ENCODE data around the gene SORBS2.

Gene SORBS2

DNA sequence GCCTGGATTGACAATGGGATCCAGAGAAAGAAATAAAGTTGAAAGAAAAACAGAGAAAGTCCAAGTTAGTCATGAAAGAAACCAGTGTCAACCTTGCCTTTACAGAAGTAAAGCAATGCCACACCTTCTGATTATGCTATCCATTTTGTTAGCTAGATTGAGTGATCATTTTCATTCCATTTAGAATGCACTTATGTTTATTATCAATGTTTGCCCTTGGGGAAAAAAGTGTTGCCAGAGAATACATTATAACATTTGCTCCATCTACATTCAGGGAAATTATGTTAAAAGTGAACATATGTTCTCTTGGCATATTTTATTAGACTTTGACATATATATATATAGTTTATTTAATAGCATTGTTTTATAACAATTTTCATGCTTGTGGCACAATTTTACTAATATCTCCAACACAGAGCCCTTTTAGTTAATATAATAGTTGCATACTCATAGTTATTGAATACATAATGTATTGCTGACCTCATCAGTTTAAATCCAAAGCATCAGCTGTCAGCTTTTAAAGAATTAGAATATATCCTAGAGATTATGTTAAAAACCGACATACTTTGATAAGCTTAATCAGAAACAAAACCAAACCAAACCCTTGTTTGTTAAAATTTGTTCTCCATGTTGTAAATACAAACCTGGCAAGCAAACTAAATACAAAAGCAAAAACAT, 134.2 kb downstream of the SORBS2 start:
- DNase-seq (ENCODE audit: low read depth) = no peak

DNA sequence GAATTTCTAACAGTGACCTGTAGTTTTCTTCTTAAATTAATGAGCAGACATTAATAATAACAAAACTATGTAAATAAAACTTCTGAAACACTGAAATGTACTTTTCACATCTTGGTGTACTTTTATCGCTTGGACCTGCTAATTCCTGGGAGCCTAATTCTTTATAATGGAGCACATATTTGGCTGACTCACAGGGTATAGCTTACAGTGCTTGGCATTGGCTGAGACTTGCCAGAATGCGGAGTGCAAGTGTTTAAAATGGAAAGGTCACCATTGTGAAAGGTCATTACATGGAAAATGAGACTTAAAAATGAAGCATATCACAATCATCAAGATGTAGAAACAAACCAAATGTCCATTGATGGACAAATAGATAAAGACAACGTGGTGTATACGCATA, 139.4 kb downstream of the SORBS2 start:
- DNase-seq (ENCODE audit: low read depth) = no peak

DNA sequence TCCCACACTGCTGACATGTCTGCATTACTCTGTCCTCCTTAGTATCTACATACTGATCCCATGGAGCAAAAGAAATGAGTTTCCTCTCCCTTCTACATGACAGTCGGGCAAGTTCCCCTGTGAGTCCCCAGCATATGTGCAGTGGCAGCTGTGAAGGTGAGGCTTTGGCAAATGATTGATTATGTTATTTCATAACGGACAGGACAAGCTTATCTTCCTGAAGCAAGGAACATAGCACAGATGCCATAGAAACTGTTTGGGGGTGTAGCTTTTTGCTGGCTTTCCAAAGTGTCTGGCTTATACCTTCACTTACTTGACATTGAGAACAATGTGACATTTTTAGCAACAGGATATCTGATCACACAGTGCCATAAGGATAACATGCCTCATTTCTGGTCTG, 139.8 kb downstream of the SORBS2 start:
- DNase-seq (ENCODE audit: low read depth) = no peak

DNA sequence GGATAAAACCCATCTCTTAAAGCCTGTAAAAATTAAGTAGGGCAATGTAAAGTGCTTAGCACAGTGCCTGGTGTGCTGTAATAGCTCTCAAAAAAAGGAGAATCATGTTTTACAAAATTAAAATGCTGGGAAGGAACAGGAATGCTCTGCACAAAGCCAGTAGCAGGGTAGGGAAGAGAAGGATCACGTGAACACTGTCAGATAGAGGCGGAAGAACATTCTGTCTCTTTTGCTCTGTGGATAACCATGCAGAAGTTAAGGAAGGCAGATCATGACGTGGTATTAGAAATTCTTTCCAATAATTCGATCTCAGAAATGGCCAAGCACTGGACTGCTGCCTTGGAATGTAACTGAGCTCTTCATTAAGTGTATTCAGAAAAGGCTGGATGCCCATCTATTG, 140.5 kb downstream of the SORBS2 start:
- no peak for DNase-seq (ENCODE audit: low read depth)

DNA sequence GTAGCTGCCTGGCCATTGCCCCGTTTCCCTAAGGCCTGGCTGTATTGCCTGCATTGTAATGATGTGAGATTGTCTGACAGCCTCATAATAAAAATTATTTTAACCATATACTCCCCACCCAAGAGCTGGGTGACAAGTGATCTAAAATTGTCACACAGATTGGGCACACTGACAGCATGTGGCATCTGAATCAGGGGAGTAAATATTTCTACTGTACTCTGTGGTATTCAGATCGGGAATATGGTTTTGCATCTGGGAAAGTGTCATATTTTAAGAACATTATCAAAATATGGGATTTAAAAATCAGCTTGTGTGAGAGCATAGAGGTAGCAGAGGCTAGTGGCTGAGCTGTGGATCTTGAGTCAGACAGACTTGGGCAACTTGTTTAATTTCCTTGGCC, 140.9 kb downstream of the SORBS2 start:
- DNase-seq (ENCODE audit: low read depth) = no peak

DNA sequence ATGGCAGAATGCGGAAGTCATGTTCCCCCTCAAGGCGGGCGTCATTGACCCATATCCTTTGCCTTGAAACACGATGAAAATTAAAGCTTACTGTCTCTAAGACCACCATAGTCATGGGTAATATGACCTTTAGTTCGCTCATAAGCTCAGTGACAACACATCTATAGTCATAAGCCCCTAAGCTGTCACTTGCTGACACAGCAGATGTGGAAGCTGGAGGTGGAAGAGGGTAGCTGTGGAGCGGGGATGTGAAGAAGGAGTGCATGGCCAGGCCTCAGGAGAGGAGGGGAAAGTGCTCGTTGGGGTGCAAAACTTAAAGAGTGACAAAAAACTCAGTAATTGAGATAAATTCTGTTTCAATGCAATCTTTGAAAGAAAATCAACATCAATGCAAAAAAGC, 142.7 kb downstream of the SORBS2 start:
- no peak for DNase-seq (ENCODE audit: low read depth)

DNA sequence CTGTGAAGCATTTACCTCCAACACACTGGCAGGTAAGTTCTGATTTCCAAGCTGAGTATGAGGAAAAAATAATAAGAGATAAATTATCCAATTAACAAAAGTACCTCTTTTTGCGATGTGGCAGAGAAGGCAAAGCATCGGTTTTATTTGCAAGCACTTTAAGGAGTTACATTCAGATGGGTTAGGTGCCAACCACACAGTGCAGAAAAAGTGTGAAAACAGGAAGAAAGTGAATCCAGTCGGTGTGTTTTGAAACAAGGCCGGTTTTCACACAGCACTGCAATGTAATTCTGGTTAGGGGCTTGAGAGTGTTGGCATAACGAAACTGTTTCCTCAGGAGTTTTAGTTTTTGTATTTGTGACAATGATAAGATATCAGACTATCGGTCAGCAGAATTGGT, 145.8 kb downstream of the SORBS2 start:
- no peak for DNase-seq (ENCODE audit: low read depth)

DNA sequence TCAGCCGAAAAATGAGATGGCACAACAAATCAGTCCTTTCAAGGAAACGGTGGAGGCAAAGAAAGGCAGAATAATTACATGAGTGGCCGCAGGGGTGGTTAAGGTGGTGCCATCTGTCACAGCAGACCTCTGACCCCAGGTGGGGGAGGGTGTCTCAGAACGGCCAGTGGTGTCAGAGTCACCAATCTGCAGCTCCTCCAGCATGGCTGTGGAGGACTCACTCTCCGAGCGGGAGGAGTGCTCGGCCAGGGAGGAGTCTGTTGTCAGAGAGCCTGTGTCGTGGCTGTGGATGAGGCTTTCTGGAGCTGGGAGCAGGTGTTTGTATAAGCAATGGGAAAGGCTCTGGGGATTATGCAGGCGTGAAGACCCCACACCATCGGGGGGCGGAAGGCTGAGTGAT, 146.3 kb downstream of the SORBS2 start:
- no peak for DNase-seq (ENCODE audit: low read depth)

DNA sequence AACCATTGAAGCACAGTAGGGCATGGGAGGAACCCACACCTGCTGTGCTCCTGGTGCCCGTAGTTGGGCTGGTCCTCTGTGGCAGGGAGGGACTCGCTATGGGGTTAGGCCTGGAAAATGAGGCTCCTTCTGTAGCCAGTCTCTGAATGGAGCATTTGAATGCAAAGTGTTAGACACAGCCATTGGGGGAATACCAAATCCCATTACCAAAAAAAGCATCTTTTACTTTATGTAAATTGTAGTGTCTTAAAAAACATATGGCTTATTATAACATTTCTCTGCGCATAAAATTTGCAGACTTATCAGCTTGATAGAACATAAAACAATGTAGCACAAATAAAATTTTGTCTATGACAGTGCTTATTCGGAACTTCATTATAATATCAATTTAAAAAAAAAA, 147.5 kb downstream of the SORBS2 start:
- DNase-seq (ENCODE audit: low read depth) = no peak

DNA sequence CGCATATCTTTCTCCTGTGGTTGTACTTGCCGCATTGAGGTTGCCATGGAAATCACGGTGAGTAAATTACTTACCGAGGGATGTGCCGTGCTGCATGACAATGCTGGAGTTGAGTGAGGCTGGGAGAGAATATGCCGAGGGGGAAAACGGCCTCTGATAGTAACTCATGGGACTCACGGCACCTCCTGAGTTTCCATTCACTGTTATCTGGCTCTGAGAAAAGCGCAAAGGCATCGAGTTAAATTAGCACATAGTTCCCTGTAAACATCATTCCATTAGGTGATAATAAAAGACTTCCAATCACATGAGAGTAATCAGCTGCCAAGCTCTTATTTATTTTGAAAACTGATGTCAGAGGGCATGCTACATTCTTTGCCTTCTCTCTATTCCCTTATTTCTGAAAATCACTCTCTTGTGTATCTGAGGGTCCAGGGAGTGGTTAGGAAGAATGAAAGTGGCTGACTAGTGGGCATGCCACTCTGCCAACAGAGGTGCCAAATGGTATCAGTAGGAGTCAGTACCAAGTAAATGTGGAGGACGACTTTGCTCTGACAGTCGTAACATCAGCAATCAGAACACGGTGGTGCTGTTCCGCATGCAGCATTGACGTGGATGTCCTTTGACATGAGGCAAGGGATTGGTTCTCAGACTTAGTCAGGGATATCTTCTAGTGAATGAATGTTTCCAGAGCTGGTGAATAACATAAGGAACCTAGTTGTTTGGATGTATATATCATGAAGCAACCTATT, 149.8 kb downstream of the SORBS2 start:
- DNase-seq (ENCODE audit: low read depth) = no peak

DNA sequence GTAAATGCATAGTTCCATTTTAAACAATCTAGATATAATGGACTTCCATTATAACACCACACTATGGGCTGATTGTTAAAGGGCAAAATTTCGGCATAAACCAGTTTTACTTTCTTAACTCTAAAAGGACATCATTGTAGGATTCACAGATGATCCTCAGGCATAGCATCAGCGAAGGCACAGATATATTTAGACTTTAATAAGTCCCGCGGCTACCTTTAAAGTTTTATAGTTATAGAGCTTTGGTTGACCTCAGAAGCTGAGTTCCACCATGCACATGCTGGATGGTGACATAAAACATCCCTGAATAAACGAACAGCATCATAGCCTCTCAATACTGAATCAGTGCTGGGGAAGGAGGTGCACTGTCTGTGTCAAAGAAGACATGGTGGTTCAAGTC, 151.7 kb downstream of the SORBS2 start:
- no peak for DNase-seq (ENCODE audit: low read depth)

DNA sequence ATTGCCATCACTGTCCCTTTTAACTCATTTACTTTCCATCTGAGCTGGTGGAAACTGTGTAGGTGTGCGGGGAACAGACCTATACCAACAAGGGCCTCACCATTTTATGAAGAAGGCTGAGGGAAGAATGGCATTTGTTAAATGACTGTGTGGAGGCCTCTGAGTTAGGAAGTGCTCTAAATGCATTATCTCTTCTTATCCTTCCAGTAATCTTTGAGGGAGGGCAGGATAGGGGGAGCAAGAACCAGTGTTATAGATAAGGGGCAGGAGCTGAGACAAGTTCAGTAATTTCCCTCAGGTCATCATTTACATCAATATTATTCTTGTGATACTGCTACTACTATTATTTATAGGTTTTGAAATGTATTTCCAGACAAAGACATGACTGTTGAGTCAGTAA, 154.3 kb downstream of the SORBS2 start:
- no peak for DNase-seq (ENCODE audit: low read depth)

DNA sequence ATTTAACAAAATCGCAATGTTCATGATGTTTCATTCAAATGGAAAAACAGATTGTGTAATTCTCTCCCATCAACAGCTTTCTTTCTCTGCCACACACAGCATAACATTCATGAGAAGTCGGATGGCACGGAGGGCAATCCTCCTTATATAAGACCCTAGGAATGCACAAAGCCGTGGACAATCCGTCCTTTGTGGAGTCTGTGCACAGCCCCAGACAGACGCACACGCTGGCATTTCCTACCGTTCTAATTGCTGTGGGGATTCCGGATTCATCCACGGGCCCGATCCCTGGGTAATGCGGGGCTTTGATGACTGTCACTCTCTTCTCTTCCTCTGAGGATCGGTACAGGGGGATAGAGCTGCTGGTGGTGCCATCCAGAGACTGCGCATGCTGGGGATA, 154.8 kb downstream of the SORBS2 start:
- DNase-seq (ENCODE audit: low read depth) = no peak

DNA sequence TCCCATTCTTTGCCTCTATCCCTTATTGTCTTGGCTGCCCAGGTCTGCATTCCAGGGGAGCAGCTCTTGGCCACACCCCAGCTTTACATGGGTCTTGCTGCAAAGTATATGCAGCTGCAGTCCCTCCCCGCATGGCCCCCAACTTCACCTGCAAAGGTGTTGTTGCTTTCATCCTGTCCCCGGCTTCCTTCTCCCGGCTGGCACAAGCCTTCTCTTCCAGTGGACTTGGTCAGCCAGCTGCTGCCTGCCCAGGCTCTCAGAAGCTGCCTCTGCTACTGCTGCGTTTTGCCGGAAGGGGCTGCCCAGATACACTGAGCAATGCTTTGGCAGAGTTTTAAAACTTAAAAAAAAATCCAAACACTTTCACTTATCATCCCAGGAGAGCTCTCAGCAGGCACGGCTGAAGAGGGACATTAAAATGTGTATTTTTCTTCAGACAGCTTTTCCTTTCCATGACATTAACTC, 155.5 kb downstream of the SORBS2 start:
- DNase-seq (ENCODE audit: low read depth) = peak; percentile 16

DNA sequence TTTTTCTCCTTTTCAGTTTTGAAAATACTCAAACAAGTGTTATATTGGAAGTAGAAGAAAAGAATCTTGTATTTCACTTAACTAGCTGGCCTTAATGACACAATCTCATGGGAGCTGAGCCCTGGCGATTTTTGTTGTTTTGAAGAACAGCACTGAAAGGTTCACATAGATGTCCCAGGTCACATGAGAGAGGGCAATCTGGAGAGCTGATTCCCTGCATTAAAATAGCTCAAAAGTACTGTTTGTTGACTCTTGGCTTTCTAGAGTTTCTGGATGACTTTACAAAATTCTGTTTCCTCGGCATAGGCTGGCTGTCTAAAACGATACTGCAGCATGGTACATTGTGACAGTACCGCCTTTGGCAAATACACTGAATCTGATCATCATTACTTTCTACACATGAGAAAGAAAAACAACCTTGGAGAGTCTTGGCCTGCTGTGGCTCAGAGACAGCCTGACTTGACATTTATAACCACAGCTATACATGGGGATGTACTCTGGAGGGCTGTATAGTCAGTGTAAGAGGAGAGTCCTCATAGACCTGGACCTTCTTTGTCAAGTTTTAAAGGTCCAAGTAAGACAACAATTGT, 156.9 kb downstream of the SORBS2 start:
- no peak for DNase-seq (ENCODE audit: low read depth)

DNA sequence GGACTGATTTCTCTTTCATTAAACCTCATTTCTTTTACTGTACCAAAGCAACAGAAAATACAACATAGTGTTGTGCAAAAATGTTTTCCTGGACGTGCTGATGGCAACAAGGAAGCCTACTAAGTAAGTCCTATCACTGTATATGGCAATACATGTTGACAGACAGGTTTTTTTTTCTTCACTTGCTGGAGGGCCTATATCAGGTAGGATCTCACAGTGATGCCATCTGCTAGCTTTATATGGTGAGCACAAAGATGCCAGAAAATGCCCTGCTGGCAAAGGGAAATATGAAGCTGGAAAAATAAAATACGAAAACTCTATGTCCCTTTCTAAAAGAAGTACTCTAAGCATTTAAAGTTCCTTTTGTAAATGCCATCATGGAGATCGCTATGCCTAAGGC, 157.7 kb downstream of the SORBS2 start:
- DNase-seq (ENCODE audit: low read depth) = no peak

DNA sequence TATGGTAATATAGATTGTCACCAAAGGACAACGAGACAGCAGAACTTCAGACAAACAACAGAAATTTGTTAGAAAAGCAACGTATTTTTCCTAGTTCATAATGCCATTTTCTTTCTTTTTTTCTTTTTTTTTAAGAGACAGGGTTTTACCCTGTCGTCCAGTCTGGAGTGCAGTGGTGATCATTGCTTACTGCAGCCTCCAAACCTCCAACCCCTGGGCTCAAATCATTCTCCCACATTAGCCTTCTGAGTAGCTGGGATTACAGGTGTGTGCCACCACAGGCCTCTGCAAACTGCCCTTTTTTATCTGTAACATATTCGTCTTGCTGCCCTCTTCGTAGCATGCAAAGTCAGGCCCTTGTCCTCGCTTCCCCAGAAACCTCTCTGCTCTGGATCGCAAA, 160.1 kb downstream of the SORBS2 start:
- no peak for DNase-seq (ENCODE audit: low read depth)

DNA sequence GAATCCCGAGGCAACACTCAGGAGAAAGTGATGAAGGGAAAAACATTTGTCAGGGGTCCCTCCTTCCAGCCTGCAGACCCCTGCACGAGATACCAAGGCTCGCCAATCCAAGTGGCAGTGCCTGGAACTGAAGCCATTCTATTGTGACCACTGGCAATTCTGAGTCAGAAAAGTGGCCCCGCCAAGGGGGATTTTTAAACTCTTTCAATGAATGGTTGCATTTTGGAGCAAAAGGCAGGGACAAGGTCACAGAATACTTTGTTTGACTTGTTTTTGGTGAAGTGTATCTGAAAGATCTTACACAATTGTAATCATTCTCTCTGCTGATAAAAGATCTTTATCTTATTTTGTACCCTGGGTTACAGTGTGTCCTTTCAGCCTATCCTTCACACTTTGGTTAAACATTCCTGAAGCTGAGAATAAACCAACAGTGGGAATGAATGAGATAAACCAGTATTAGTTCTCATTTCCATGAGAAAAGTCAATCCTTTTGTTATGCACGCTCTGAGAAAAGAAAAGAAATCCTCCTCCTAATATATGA, 160.8 kb downstream of the SORBS2 start:
- no peak for DNase-seq (ENCODE audit: low read depth)

DNA sequence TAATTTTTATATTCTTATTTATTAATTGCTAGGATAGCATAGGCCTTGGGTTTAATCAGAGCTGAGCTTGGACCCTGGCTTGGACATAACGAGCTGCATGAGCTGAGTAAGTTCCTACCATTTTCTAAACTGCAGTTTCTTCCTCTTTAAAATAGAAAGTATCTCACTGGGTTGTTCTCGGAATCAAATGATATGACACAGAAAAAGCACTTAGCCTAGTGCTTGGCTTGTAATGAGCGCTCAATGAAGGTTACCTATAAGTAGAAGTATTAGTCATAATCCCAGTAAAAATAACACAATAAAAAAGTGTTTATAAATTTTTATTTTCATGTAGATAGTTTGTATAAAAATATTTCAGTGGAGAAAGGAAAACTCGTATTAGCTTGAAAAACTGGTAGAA, 163.4 kb downstream of the SORBS2 start:
- DNase-seq (ENCODE audit: low read depth) = no peak

DNA sequence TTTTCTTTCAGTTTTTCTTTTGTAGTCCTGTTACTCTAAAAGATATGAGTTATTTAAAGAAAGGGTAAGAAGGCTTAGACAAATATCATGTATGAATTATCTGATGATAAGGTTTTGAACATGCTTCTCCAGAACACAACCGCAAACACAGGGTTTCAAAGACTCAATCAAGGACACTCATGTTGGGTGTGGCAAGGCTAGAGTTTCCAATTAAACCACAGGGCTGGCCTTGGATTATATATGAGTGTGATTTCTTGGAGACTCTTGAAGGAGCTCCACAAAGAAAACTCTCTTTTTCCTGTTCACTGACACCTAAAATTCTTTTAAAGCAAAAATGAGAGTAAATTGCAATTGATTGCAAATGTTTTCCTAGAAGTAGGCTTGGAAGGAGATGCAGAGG, 166.6 kb downstream of the SORBS2 start:
- no peak for DNase-seq (ENCODE audit: low read depth)

DNA sequence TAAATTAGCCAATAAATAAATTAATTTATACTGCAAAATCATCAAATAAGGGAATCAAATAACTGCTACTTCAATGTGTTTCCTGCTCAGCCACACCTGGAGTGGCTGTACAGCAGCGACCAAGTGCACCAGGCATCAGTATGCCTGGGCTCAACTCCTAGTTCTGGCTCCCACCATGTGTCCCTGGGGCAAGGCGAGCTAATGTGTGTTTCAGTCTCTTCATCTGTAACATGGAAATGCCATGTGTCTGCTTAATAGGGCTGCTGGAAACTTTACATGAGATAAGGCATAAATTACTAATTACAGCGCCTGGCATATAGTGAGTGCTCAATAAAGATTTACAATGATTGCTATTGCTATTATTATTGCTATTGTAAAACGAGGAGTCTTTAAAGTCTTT, 167.6 kb downstream of the SORBS2 start:
- DNase-seq (ENCODE audit: low read depth) = no peak

DNA sequence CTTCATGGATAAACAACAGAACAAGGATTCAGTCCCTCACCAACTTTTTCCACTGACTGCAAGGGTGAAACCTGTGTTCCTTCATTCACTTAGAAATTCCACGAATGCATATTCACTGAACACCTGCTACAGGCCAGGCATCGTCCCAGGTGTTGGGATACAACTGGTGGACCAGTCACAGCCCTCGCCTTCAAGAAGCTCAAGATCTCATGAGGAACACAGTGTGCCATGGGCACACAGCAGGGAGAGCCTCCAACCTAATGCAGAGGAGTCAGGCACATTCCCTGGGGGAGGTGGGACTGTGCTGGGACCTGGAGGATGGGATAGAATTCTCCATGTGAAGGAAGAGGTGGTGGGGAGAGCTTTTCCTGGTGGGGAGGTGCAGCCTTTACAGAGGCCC, 169.1 kb downstream of the SORBS2 start:
- no peak for DNase-seq (ENCODE audit: low read depth)
